Upper lobe of left lung (tissue), 4 donors: ENCODE data around the gene KIF24.
"Not testable (repeated sequence)": the region's sequence is repeated elsewhere in the genome, so short reads cannot be mapped to it uniquely, and the experiment has no call there.

Source experiments
- CTCF ChIP-seq, 6 experiments: fragments of 450-650 bp in 4 of 6; fragments of 200-600 bp in 2 of 6; sonication (generic) in 2 of 6; IDR thresholded peaks; one replicate each; pipeline ENCODE4 v1.5.1; 2016 to 2019; ENCODE audit warnings: antibody characterized with exemption in 6 of 6
- EP300 ChIP-seq, 4 donors: sonication (generic); formaldehyde crosslinking; IDR thresholded peaks; one replicate each; pipeline ENCODE4 v1.5.1; 2017; ENCODE audit warnings: antibody characterized with exemption in 4 of 4, control low read depth in 2 of 4
- POLR2A ChIP-seq, 4 donors: fragments of 450-650 bp; IDR thresholded peaks; one replicate each; pipeline ENCODE4 v1.5.1; 2016 to 2017; ENCODE audit warnings: antibody characterized with exemption in 4 of 4, mild to moderate bottlenecking in 2 of 4
- POLR2AphosphoS5 ChIP-seq, 2 donors: sonication (generic); formaldehyde crosslinking; IDR thresholded peaks; one replicate each; pipeline ENCODE4 v1.5.1; 2017; ENCODE audit warnings: antibody characterized with exemption in 2 of 2

GRCh38 chr9:34308316-34308715 lies 20.8 kb downstream of the KIF24 start:
- not testable (repeated sequence) for TF ChIP-seq CTCF, POLR2A, EP300, POLR2AphosphoS5 (IDR thresholded peaks at IDR 0.05)
